Neural cell (in vitro differentiated cells): ENCODE measurements around the gene LRRC1. TPM values are rescaled to one million over a fixed set of nuclear protein-coding genes. Genes with fewer than 3 reads are reported as not detected.

Experiments
- H2AFZ ChIP-seq: fragments of 200-600, 300-800 bp; sonication (generic), shearing (Covaris generic); 2 replicates; pipeline ENCODE4 v1.6.0; 2014; ENCODE audit warnings: low read depth, mild to moderate bottlenecking, antibody characterized with exemption, low read length, moderate library complexity
- H3F3A ChIP-seq: fragments of 200-600 bp; shearing (Covaris generic); 2 replicates; pipeline ENCODE4 v1.6.1; 2016; ENCODE audit warnings: mild to moderate bottlenecking, moderate library complexity, mixed read lengths, antibody characterized with exemption, low read length; ENCODE audit not compliant: insufficient read depth, poor library complexity, severe bottlenecking
- H3K27ac ChIP-seq: fragments of 200-600, 300-800 bp; sonication (generic), shearing (Covaris generic); 2 replicates; pipeline ENCODE4 v1.5.1; 2014; ENCODE audit warnings: mild to moderate bottlenecking, low read length, moderate library complexity
- H3K27me3 ChIP-seq: fragments of 300-800, 200-600 bp; sonication (generic), shearing (Covaris generic); 2 replicates; pipeline ENCODE4 v1.6.0; 2014; ENCODE audit warnings: mild to moderate bottlenecking, low read depth, low read length, moderate library complexity; ENCODE audit not compliant: insufficient read depth
- H3K36me3 ChIP-seq: fragments of 300-800, 200-600 bp; sonication (generic), shearing (Covaris generic); 2 replicates; pipeline ENCODE4 v1.5.1; 2014; ENCODE audit warnings: mild to moderate bottlenecking, antibody characterized with exemption, low read length, moderate library complexity; ENCODE audit not compliant: insufficient read depth
- H3K4me2 ChIP-seq: fragments of 300-800, 200-600 bp; sonication (generic), shearing (Covaris generic); 2 replicates; pipeline ENCODE4 v1.6.0; 2014; ENCODE audit warnings: mild to moderate bottlenecking, low read length
- H3K4me3 ChIP-seq: fragments of 300-800, 200-600 bp; sonication (generic), shearing (Covaris generic); 2 replicates; pipeline ENCODE4 v1.5.1; 2014; ENCODE audit warnings: mild to moderate bottlenecking, low read length, moderate library complexity
- H3K79me2 ChIP-seq: fragments of 200-600 bp; shearing (Covaris generic); replicated peaks from 2 replicates; pipeline ENCODE4 v1.6.0; 2014; ENCODE audit warnings: mild to moderate bottlenecking, low read length, moderate library complexity; ENCODE audit not compliant: insufficient read depth
- H3K9ac ChIP-seq: fragments of 300-800, 200-600 bp; sonication (generic), shearing (Covaris generic); 2 replicates; pipeline ENCODE4 v1.6.1; 2016; ENCODE audit warnings: mild to moderate bottlenecking, low read length, mixed read lengths
- H3K9me2 ChIP-seq: fragments of 200-600 bp; shearing (Covaris generic); 2 replicates; pipeline ENCODE4 v1.6.1; 2016; ENCODE audit warnings: mild to moderate bottlenecking, low read length, mixed read lengths; ENCODE audit not compliant: insufficient read depth
- H3K9me3 ChIP-seq: fragments of 200-600, 300-800 bp; sonication (generic), shearing (Covaris generic); 2 replicates; pipeline ENCODE4 v1.6.1; 2016; ENCODE audit warnings: mild to moderate bottlenecking, mixed run types, low read length, moderate library complexity, mixed read lengths
- H4K20me1 ChIP-seq: fragments of 200-600 bp; shearing (Covaris generic); 2 replicates; pipeline ENCODE4 v1.6.1; 2016; ENCODE audit warnings: mild to moderate bottlenecking, mixed run types; ENCODE audit not compliant: insufficient read depth
- EP300 ChIP-seq: fragments of 450-650 bp; conservative IDR thresholded peaks from 2 replicates; pipeline ENCODE4 v1.6.1; 2014; ENCODE audit warnings: antibody characterized with exemption, mild to moderate bottlenecking, moderate library complexity; ENCODE audit not compliant: poor library complexity, severe bottlenecking
- EZH2 ChIP-seq: fragments of 200-600, 300-800 bp; shearing (Covaris generic), sonication (generic); IDR thresholded peaks from 2 replicates; pipeline ENCODE4 v1.6.1; 2014; ENCODE audit warnings: antibody characterized with exemption, low read length, borderline replicate concordance, mild to moderate bottlenecking; ENCODE audit not compliant: insufficient read depth, poor library complexity, severe bottlenecking
- MXI1 ChIP-seq: fragments of 450-650 bp; conservative IDR thresholded peaks from 2 replicates; pipeline ENCODE4 v1.6.1; 2014; ENCODE audit warnings: antibody characterized with exemption, mild to moderate bottlenecking; ENCODE audit not compliant: poor library complexity, severe bottlenecking
- POLR2AphosphoS5 ChIP-seq: IDR thresholded peaks from 2 replicates; pipeline ENCODE4 v1.6.1; 2012
- RAD21 ChIP-seq: fragments of 450-650 bp; conservative IDR thresholded peaks from 2 replicates; pipeline ENCODE4 v1.6.1; 2014; ENCODE audit warnings: antibody characterized with exemption, mild to moderate bottlenecking, moderate library complexity
- SMC3 ChIP-seq: fragments of 450-650 bp; conservative IDR thresholded peaks from 2 replicates; pipeline ENCODE4 v1.6.1; 2014; ENCODE audit warnings: antibody characterized with exemption, mild to moderate bottlenecking, moderate library complexity; ENCODE audit not compliant: poor library complexity
- TAF1 ChIP-seq: IDR thresholded peaks from 2 replicates; pipeline ENCODE4 v1.6.1; 2012; ENCODE audit warnings: low read depth
- polyA plus RNA-seq: library from polyadenylated mRNA; depleted of rRNA; stranded (reverse); fragments of >200 nt; gene quantifications from 2 replicates; pipeline ENCODE4 v1.2.3, GENCODE V29; 2014
- TF ChIP-seq, protein P1 (sequence below): fragments of 450-650 bp; IDR thresholded peaks from 2 replicates; pipeline ENCODE4 v1.5.1; 2014; ENCODE audit warnings: antibody characterized with exemption, mild to moderate bottlenecking, moderate library complexity; ENCODE audit not compliant: poor library complexity, severe bottlenecking
- TF ChIP-seq, protein P2 (sequence below): IDR thresholded peaks from 2 replicates; pipeline ENCODE4 v1.6.1; 2012; ENCODE audit warnings: borderline replicate concordance

LRRC1 gene
- polyA plus RNA-seq, 1 donor from 2014 or later, result 21.2 TPM

DNA sequence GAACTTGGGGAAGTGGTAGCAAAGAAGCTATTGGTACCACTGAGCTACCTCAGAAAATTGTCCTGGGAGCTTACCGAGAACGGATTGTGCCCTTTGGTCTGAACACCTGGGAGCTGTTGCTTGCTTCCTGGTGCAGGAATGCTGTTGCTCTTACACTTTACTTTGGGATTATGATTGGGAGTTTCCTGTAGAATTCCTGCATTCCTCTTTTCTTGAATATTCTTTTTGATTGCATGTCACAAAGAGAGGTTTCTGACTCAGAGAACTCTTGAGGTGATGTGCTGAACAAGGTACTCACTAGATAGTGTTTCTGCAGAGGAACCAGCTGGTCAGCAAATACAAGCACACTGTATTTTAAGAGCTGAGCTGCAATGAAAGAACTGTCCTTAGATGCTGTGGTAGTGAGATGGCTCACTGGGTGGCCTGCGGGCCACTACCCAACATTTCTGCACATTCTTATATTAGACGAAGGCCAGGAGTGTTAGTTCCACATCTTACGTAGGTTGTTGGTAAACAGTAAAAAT lies 35.0 kb downstream of the LRRC1 start:
- H4K20me1 ChIP-seq, result no peaks in the 10 kb centered on the region
- H3K4me3 ChIP-seq, result no peak overlapping the region
- H3K27me3 ChIP-seq, result no peaks in the 10 kb centered on the region
- H3K4me2 ChIP-seq, result no peak overlapping the region
- H3K36me3 ChIP-seq, result no peaks in the 10 kb centered on the region
- no peak overlapping the region for H3K9ac ChIP-seq
- H3K9me3 ChIP-seq, result no peaks in the 10 kb centered on the region
- H2AFZ ChIP-seq, result no peak overlapping the region
- peaks cover 7% of the 10 kb centered on the region for H3F3A ChIP-seq
- H3K79me2 ChIP-seq, result peaks cover 49% of the 10 kb centered on the region
- no peaks in the 10 kb centered on the region for H3K9me2 ChIP-seq
- no peak for TF ChIP-seq EP300
- TF ChIP-seq, protein P1, sequence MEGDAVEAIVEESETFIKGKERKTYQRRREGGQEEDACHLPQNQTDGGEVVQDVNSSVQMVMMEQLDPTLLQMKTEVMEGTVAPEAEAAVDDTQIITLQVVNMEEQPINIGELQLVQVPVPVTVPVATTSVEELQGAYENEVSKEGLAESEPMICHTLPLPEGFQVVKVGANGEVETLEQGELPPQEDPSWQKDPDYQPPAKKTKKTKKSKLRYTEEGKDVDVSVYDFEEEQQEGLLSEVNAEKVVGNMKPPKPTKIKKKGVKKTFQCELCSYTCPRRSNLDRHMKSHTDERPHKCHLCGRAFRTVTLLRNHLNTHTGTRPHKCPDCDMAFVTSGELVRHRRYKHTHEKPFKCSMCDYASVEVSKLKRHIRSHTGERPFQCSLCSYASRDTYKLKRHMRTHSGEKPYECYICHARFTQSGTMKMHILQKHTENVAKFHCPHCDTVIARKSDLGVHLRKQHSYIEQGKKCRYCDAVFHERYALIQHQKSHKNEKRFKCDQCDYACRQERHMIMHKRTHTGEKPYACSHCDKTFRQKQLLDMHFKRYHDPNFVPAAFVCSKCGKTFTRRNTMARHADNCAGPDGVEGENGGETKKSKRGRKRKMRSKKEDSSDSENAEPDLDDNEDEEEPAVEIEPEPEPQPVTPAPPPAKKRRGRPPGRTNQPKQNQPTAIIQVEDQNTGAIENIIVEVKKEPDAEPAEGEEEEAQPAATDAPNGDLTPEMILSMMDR, result no peak
- no peak for TF ChIP-seq TAF1
- TF ChIP-seq MXI1, result no peak
- TF ChIP-seq, protein P2, sequence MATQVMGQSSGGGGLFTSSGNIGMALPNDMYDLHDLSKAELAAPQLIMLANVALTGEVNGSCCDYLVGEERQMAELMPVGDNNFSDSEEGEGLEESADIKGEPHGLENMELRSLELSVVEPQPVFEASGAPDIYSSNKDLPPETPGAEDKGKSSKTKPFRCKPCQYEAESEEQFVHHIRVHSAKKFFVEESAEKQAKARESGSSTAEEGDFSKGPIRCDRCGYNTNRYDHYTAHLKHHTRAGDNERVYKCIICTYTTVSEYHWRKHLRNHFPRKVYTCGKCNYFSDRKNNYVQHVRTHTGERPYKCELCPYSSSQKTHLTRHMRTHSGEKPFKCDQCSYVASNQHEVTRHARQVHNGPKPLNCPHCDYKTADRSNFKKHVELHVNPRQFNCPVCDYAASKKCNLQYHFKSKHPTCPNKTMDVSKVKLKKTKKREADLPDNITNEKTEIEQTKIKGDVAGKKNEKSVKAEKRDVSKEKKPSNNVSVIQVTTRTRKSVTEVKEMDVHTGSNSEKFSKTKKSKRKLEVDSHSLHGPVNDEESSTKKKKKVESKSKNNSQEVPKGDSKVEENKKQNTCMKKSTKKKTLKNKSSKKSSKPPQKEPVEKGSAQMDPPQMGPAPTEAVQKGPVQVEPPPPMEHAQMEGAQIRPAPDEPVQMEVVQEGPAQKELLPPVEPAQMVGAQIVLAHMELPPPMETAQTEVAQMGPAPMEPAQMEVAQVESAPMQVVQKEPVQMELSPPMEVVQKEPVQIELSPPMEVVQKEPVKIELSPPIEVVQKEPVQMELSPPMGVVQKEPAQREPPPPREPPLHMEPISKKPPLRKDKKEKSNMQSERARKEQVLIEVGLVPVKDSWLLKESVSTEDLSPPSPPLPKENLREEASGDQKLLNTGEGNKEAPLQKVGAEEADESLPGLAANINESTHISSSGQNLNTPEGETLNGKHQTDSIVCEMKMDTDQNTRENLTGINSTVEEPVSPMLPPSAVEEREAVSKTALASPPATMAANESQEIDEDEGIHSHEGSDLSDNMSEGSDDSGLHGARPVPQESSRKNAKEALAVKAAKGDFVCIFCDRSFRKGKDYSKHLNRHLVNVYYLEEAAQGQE, result no peak
- TF ChIP-seq RAD21, result no peak
- no peak for TF ChIP-seq SMC3
- TF ChIP-seq POLR2AphosphoS5, result no peak
- no peak for TF ChIP-seq EZH2
- H3K27ac ChIP-seq, result no peak overlapping the region

DNA sequence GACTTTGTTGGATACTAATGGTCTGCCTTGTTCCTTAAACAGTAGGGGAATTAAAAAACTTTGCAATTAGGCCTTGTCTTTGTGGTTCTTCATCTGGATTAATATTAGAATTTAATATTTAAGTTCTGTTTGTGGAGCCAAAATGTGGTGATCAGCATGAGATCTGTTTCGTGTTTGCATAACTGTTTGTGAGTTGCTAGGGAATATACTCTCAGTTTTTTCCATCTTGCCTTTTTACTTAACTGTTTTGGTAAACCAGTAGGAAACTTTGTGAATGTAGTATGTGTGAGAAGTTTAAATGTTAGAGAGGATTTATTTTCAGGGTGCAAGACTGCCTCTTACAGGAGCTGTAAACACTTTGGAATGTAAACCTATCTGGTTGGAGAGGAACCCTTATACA lies 35.6 kb downstream of the LRRC1 start:
- Histone ChIP-seq H3K4me3 (no peak overlapping the region), H3K9ac (no peak overlapping the region), H4K20me1 (no peaks in the 10 kb centered on the region), H3K4me2 (no peak overlapping the region), H3K27ac (no peak overlapping the region), H3F3A (peaks cover 7% of the 10 kb centered on the region), H2AFZ (no peak overlapping the region), H3K9me3 (no peaks in the 10 kb centered on the region), H3K9me2 (no peaks in the 10 kb centered on the region), H3K27me3 (no peaks in the 10 kb centered on the region), H3K79me2 (peaks cover 43% of the 10 kb centered on the region), H3K36me3 (no peaks in the 10 kb centered on the region)
- TF ChIP-seq TAF1, result no peak
- no peak for TF ChIP-seq MXI1
